ENCODE results near the gene DARS2. TPM values are rescaled to one million over a fixed set of nuclear protein-coding genes. Genes with fewer than 3 reads are reported as not detected.

Gene DARS2
- total and polyA plus RNA-seq, 2 donors (not counting 1 experiment from before 2014, with no cell fraction given), result 4.5 to 17.3 TPM

- H3K27ac Mint-ChIP-seq, result peak overlapping the region; percentile 98
- Histone ChIP-seq H3K79me2 (ENCODE audit: control insufficient read depth, insufficient read depth, low read length) (peaks cover 35% of the 10 kb centered on the region), H3K9me3 (ENCODE audit: control extremely low read depth in 1 of 3, control insufficient read depth in 2 of 3, insufficient read depth in 1 of 3, low read length in 2 of 3) (no peaks in the 10 kb centered on the region), H3K4me2 (replicated peaks; ENCODE audit: low read depth, low read length, poor library complexity, severe bottlenecking) (peak overlapping the region; percentile 90), H3K4me1 (ENCODE audit: control insufficient read depth in 2 of 2, insufficient read depth in 2 of 2, low read length in 2 of 2) (peaks cover 42 to 50% of the 10 kb centered on the region in 2 donors), H3K9ac (ENCODE audit: low read length) (peak overlapping the region; percentile 81), H4K20me1 (ENCODE audit: control insufficient read depth, insufficient read depth, low read length, poor library complexity, severe bottlenecking) (no peaks in the 10 kb centered on the region), H3K27me3 (replicated peaks in 1 of 4; ENCODE audit: control extremely low read depth in 1 of 4, control insufficient read depth in 3 of 4, insufficient read depth in 4 of 4, low read length in 3 of 4) (no peaks in the 10 kb centered on the region), H3K27ac (ENCODE audit: low read length in 2 of 2) (peak overlapping the region; percentile 90 to 93), H2AFZ (ENCODE audit: insufficient read depth, low read depth, low read length, poor library complexity, severe bottlenecking) (peak overlapping the region; percentile 92), H3K36me3 (replicated peaks in 1 of 2; ENCODE audit: control extremely low read depth in 1 of 2, control insufficient read depth in 1 of 2, extremely low read depth in 1 of 2, insufficient read depth in 2 of 2, low read length in 1 of 2) (peaks cover 5 to 49% of the 10 kb centered on the region in 2 experiments), H3K4me3 (ENCODE audit: control extremely low read depth in 1 of 5, extremely low read depth in 1 of 5, insufficient read depth in 1 of 5, low read depth in 2 of 5, low read length in 4 of 5) (peak overlapping the region; percentile 9 to 98 (median 82))
- POLR2A ChIA-PET, result interaction anchor here (1.3 to 2.4 kb wide), 5 partner anchors 45 to 1337 kb away, joined by 4 to 16 read pairs (median 11); partner anchors contain the start of genes CACYBP, CENPL, DARS2 and PRDX6
- DNase-seq, result no peak
- no peaks in the 10 kb centered on the region for H3K27me3 Mint-ChIP-seq
- H3K9me3 Mint-ChIP-seq (ENCODE audit: insufficient read depth), result no peaks in the 10 kb centered on the region
- WGBS (ENCODE audit: insufficient coverage), result no CpG with 5 or more reads among the region's 5 CpGs
- peak overlapping the region; percentile 94 for H3K4me3 Mint-ChIP-seq
- peaks cover 68% of the 10 kb centered on the region for H3K4me1 Mint-ChIP-seq
- intact Hi-C loops (cut with micrococcal nuclease), result loop anchor here (2.0 to 5.0 kb wide), 3 partner anchors 154 to 454 kb away; partner anchors contain the start of gene KLHL20
- ATAC-seq (ENCODE audit: low read depth), result no peak
- CTCF ChIA-PET, result interaction anchor here (1.0 to 1.9 kb wide), 6 partner anchors 45 to 1124 kb away, joined by 3 to 8 read pairs (median 5); partner anchors contain the start of genes CENPL, DARS2 and KLHL20
- TF ChIP-seq CTCF (IDR thresholded peaks at IDR 0.05), result no peak
- no peak for TF ChIP-seq EZH2 (IDR thresholded peaks at IDR 0.05; ENCODE audit: borderline replicate concordance, insufficient read depth, low read depth, low read length, poor library complexity, severe bottlenecking)
Observed at GRCh38 chr1:173869021-173869359, 44.5 kb downstream of the DARS2 start.

- Mint-ChIP-seq H3K4me1 (peaks cover 57% of the 10 kb centered on the region), H3K4me3 (peak overlapping the region; percentile 33), H3K27ac (peak overlapping the region; percentile 71), H3K9me3 (ENCODE audit: insufficient read depth) (no peaks in the 10 kb centered on the region), H3K27me3 (no peaks in the 10 kb centered on the region)
- H2AFZ ChIP-seq (ENCODE audit: insufficient read depth, low read depth, low read length, poor library complexity, severe bottlenecking), result peak overlapping the region; percentile 92
- POLR2A ChIA-PET, result interaction anchor here (0.7 kb wide), 1 partner anchor 44 kb away, joined by 3 read pairs; no protein-coding TSS in a partner anchor
- H3K79me2 ChIP-seq (ENCODE audit: control insufficient read depth, insufficient read depth, low read length), result peaks cover 35% of the 10 kb centered on the region
- intact Hi-C loops (cut with micrococcal nuclease), result no loop called here
- peak overlapping the region in 1 of 2 donors; percentile 27 for H3K27ac ChIP-seq (ENCODE audit: low read length in 2 of 2)
- ATAC-seq (ENCODE audit: low read depth), result no peak
- no peak overlapping the region for H3K4me3 ChIP-seq (ENCODE audit: control extremely low read depth in 1 of 5, extremely low read depth in 1 of 5, insufficient read depth in 1 of 5, low read depth in 2 of 5, low read length in 4 of 5)
- H3K9me3 ChIP-seq (ENCODE audit: control extremely low read depth in 1 of 3, control insufficient read depth in 2 of 3, insufficient read depth in 1 of 3, low read length in 2 of 3), result no peaks in the 10 kb centered on the region
- no peaks in the 10 kb centered on the region for H4K20me1 ChIP-seq (ENCODE audit: control insufficient read depth, insufficient read depth, low read length, poor library complexity, severe bottlenecking)
- no peaks in the 10 kb centered on the region for H3K27me3 ChIP-seq (replicated peaks in 1 of 4; ENCODE audit: control extremely low read depth in 1 of 4, control insufficient read depth in 3 of 4, insufficient read depth in 4 of 4, low read length in 3 of 4)
- H3K4me2 ChIP-seq (replicated peaks; ENCODE audit: low read depth, low read length, poor library complexity, severe bottlenecking), result peak overlapping the region; percentile 1
- 65% methylated on average over 13 of the region's 15 CpGs for WGBS (ENCODE audit: insufficient coverage)
- TF ChIP-seq EZH2 (IDR thresholded peaks at IDR 0.05; ENCODE audit: borderline replicate concordance, insufficient read depth, low read depth, low read length, poor library complexity, severe bottlenecking) (no peak), CTCF (IDR thresholded peaks at IDR 0.05) (no peak)
- no peak overlapping the region for H3K9ac ChIP-seq (ENCODE audit: low read length)
- peaks cover 40 to 42% of the 10 kb centered on the region in 2 donors for H3K4me1 ChIP-seq (ENCODE audit: control insufficient read depth in 2 of 2, insufficient read depth in 2 of 2, low read length in 2 of 2)
- peaks cover 5 to 34% of the 10 kb centered on the region in 2 experiments for H3K36me3 ChIP-seq (replicated peaks in 1 of 2; ENCODE audit: control extremely low read depth in 1 of 2, control insufficient read depth in 1 of 2, extremely low read depth in 1 of 2, insufficient read depth in 2 of 2, low read length in 1 of 2)
- CTCF ChIA-PET, result no interaction called here
- peak; percentile 31 for DNase-seq
Observed at GRCh38 chr1:173870252-173871075, 46.0 kb downstream of the DARS2 start.

Data from B cell (primary cell).